ENCODE measurements around the gene PACSIN2. TPM values are rescaled to one million over a fixed set of nuclear protein-coding genes. Genes with fewer than 3 reads are reported as not detected.

PACSIN2 gene
- total RNA-seq, 1 donor from 2014 or later: 61.0 TPM

DNA sequence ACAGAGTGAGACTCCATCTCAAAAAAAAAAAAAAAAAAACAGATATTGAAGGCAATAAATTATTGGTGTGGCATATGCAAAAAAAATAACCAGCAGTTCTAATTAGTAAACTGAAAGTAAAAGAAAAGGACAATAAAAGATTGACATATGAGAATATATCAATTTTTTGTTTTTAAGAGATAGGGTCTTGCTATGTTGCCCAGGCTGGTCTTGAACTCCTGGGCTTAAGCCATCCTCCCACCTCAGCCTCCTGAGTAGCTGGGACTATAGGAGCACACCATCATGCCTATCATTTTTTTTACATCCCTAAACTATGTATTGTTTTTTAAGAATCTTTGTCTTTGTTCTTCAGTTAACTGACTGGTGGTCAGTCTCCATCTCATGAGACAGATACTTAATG lies 31.5 kb downstream of the PACSIN2 start:
- TF ChIP-seq, protein P1, sequence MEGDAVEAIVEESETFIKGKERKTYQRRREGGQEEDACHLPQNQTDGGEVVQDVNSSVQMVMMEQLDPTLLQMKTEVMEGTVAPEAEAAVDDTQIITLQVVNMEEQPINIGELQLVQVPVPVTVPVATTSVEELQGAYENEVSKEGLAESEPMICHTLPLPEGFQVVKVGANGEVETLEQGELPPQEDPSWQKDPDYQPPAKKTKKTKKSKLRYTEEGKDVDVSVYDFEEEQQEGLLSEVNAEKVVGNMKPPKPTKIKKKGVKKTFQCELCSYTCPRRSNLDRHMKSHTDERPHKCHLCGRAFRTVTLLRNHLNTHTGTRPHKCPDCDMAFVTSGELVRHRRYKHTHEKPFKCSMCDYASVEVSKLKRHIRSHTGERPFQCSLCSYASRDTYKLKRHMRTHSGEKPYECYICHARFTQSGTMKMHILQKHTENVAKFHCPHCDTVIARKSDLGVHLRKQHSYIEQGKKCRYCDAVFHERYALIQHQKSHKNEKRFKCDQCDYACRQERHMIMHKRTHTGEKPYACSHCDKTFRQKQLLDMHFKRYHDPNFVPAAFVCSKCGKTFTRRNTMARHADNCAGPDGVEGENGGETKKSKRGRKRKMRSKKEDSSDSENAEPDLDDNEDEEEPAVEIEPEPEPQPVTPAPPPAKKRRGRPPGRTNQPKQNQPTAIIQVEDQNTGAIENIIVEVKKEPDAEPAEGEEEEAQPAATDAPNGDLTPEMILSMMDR (IDR thresholded peaks at IDR 0.05; ENCODE audit: unreplicated experiment): no peak
- H3K36me3 Mint-ChIP-seq (ENCODE audit: insufficient read depth): no peaks in the 10 kb centered on the region
- H3K4me3 Mint-ChIP-seq (ENCODE audit: low read depth): no peak overlapping the region
- no peaks in the 10 kb centered on the region for H3K9me3 Mint-ChIP-seq (ENCODE audit: low read depth)
- peaks cover 26% of the 10 kb centered on the region for H3K4me1 Mint-ChIP-seq (ENCODE audit: low read depth)
- no peak overlapping the region for H3K27ac Mint-ChIP-seq
- DNase-seq (ENCODE audit: low spot score, unreplicated experiment): no peak
- H3K27me3 Mint-ChIP-seq: no peaks in the 10 kb centered on the region

- H3K27ac Mint-ChIP-seq: peak overlapping the region; percentile 53
These were observed 35.3 kb downstream of the PACSIN2 start for GRCh38 chr22:42979606-42980005.

GRCh38 chr22:42978453-42979103 lies 36.4 kb downstream of the PACSIN2 start:
- TF ChIP-seq, protein P1 (IDR thresholded peaks at IDR 0.05; ENCODE audit: unreplicated experiment): no peak
- Mint-ChIP-seq H3K27me3 (no peaks in the 10 kb centered on the region), H3K4me3 (ENCODE audit: low read depth) (no peak overlapping the region), H3K4me1 (ENCODE audit: low read depth) (peaks cover 17% of the 10 kb centered on the region), H3K27ac (peak overlapping the region; percentile 59), H3K9me3 (ENCODE audit: low read depth) (no peaks in the 10 kb centered on the region), H3K36me3 (ENCODE audit: insufficient read depth) (no peaks in the 10 kb centered on the region)
- no peak for DNase-seq (ENCODE audit: low spot score, unreplicated experiment)

More at GRCh38 chr22:42979606-42980005, 35.3 kb downstream of the PACSIN2 start:
- H3K9me3 Mint-ChIP-seq (ENCODE audit: low read depth): no peaks in the 10 kb centered on the region
- H3K4me1 Mint-ChIP-seq (ENCODE audit: low read depth): peaks cover 19% of the 10 kb centered on the region
- DNase-seq (ENCODE audit: low spot score, unreplicated experiment): no peak
- no peaks in the 10 kb centered on the region for H3K36me3 Mint-ChIP-seq (ENCODE audit: insufficient read depth)
- no peak overlapping the region for H3K4me3 Mint-ChIP-seq (ENCODE audit: low read depth)
- TF ChIP-seq, protein P1 (IDR thresholded peaks at IDR 0.05; ENCODE audit: unreplicated experiment): no peak
- no peaks in the 10 kb centered on the region for H3K27me3 Mint-ChIP-seq

GRCh38 chr22:42977569-42977968 lies 37.4 kb downstream of the PACSIN2 start:
- no peaks in the 10 kb centered on the region for H3K27me3 Mint-ChIP-seq
- no peaks in the 10 kb centered on the region for H3K36me3 Mint-ChIP-seq (ENCODE audit: insufficient read depth)
- TF ChIP-seq, protein P1 (IDR thresholded peaks at IDR 0.05; ENCODE audit: unreplicated experiment): no peak
- H3K9me3 Mint-ChIP-seq (ENCODE audit: low read depth): no peaks in the 10 kb centered on the region
- H3K4me3 Mint-ChIP-seq (ENCODE audit: low read depth): no peak overlapping the region
- H3K4me1 Mint-ChIP-seq (ENCODE audit: low read depth): peaks cover 21% of the 10 kb centered on the region
- no peak overlapping the region for H3K27ac Mint-ChIP-seq
- DNase-seq (ENCODE audit: low spot score, unreplicated experiment): no peak

- H3K9me3 Mint-ChIP-seq (ENCODE audit: low read depth): no peaks in the 10 kb centered on the region
- no peak overlapping the region for H3K27ac Mint-ChIP-seq
- DNase-seq (ENCODE audit: low spot score, unreplicated experiment): no peak
- H3K36me3 Mint-ChIP-seq (ENCODE audit: insufficient read depth): peaks cover 7% of the 10 kb centered on the region
- TF ChIP-seq, protein P1 (IDR thresholded peaks at IDR 0.05; ENCODE audit: unreplicated experiment): no peak
- H3K4me3 Mint-ChIP-seq (ENCODE audit: low read depth): no peak overlapping the region
- H3K27me3 Mint-ChIP-seq: no peaks in the 10 kb centered on the region
- peaks cover 21% of the 10 kb centered on the region for H3K4me1 Mint-ChIP-seq (ENCODE audit: low read depth)
These were observed 38.6 kb downstream of the PACSIN2 start for GRCh38 chr22:42976217-42976933.
